Hippocampal formation (tissue), 2 donors: Measurements from ENCODE around the gene CCDC159.
A peak's percentile ranks its signal among the peaks of the same experiment; 100 is the strongest.
"Not testable (repeated sequence)": the region's sequence is repeated elsewhere in the genome, so short reads cannot be mapped to it uniquely, and the experiment has no call there.

Source experiments
- DNase-seq, 2 donors: peaks; one replicate each; lab custom pipeline; 2025; lab: John Stamatoyannopoulos, UW

Gene CCDC159

GRCh38 chr19:11365557-11366117 is 19.3 kb downstream of the CCDC159 start:
- no peak for DNase-seq

DNA sequence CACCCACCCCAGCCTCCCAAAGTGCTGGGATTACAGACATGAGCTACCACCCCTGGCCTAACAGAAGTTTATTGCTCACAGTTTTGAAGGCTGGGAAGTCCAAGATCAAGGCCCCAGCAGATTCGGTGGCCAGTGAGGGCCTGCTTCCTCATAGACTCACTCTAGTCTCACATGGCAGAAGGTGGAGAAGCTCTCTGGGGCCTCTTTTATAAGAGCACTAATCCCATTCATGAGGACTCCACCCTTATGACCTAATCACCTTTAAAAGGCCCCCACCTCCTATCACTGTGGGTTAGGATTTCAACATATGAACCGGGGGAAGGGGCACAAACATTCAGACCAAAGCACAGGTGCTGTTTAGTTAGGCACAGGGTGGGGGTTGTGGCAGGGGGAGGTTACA is 21.2 kb downstream of the CCDC159 start:
- no peak for DNase-seq

GRCh38 chr19:11370744-11371143 is 24.4 kb downstream of the CCDC159 start:
- DNase-seq: no peak

DNA sequence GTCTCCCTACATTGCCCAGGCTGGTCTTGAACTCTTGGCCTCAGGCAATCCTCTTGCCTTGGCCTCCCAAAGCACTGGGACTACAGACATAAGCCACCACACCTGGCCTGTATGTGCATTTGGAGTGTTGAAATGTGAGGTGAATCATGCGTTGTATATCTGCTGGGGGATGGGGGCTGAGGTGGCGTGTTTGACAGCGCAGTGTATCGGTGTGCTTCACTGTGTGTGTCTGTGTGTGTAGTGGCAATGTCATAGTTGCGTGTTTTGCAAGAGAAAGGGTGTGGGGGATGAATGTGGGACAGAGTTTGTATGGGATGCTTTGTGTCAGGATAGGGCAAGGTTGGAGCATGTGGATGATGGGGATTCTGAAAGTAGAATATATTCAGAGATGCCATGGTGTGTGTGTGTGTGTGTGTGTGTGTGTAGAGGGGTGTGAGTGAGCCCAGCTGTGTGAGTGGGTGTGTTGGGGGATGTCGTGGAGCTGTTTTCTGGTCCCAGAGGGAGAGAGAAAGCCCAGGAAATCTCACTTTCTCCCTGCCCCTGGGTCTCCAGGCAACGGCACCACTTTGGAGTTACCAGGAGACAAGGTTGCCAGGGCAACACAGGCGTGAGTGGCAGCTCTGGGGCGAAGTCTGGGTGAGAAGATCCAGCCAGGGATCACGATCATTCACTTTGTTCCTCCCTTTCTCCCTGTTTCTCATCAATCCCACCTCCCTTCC is 27.0 kb downstream of the CCDC159 start:
- peak; percentile 29 to 54 for DNase-seq

GRCh38 chr19:11373885-11374432 is 27.6 kb downstream of the CCDC159 start:
- no peak for DNase-seq

GRCh38 chr19:11374433-11375142 is 28.3 kb downstream of the CCDC159 start, which contains the start of gene SWSAP1:
SWSAP1 (plus strand) TSS chr19:11374666; CDS start chr19:11374681, 15 bp downstream.
- peak; percentile 99 to 100 for DNase-seq

- peak in 1 of 2 donors; percentile 65 for DNase-seq
These were observed 29.0 kb downstream of the CCDC159 start for GRCh38 chr19:11375143-11375948.

DNA sequence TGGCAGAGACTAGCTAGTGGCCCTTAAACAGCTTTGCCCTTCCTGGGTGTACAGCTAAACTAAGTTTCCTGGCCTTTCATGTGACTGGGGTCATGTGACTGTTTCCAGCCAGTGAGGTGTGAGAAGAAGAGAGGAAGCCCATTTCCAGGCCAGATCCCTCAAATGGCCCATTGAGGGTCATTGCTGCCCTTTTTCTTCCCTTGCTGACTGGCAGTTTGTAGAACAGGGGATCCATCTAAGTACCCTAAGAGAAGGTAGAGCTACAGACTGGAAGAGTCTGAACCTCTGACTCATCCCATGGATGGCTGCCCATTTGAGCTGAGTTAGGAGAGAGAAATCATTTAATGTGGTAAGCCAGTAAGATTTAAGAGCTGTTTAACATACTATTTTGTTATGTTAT is 30.9 kb downstream of the CCDC159 start:
- DNase-seq: peak in 1 of 2 donors; percentile 36

GRCh38 chr19:11377756-11378155 is 31.4 kb downstream of the CCDC159 start:
- no peak for DNase-seq

- peak in 1 of 2 donors; percentile 36 for DNase-seq
These were observed 32.2 kb downstream of the CCDC159 start for GRCh38 chr19:11378319-11379189.

GRCh38 chr19:11379269-11379845 is 33.0 kb downstream of the CCDC159 start:
- not testable (repeated sequence) for DNase-seq

GRCh38 chr19:11379857-11380350 is 33.6 kb downstream of the CCDC159 start:
- DNase-seq: no peak

- peak; percentile 87 to 95 for DNase-seq
These were observed 34.6 kb downstream of the CCDC159 start for GRCh38 chr19:11380653-11381537.

DNA sequence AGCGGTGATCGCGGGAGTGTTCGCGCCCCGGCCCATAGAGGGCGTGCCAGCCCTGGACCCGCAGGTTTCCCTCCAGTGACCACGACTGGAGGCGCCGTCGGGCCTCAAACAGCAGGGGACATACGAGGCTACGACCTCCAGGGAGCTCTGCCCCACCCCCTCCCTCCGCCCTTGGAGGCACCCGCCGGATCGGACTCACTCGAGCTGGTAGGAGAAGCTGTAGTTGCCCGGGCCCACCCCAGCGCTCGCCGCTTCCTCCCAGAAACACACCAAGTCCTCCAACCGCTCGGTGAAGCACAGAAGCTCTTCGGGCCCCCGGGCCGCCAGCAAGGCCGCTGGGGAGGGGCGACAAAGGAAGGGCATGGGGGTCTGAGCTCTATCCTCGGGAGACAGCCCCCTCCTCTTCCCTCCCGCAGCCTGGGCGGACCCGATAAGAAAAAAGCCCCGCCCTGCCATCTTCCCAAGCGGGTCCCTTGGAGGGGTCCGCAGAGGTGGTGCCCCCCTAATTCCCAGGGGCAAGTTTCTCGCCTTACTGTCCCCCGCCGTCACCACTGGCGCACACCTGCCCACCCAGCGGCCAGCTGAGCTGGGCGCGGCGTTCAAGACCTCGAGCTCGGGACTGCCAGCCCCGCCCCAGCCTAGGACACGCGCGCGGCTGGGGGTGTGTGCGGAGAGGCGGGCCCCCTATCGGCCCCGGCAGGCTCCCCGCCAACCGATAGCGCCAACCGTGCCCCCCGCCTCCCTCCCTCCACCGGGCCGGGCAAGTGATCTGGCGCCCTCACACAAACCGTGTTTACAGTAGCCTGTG is 36.8 kb downstream of the CCDC159 start:
- DNase-seq: no peak

- no peak for DNase-seq
These were observed 37.4 kb downstream of the CCDC159 start for GRCh38 chr19:11383706-11384048.

DNA sequence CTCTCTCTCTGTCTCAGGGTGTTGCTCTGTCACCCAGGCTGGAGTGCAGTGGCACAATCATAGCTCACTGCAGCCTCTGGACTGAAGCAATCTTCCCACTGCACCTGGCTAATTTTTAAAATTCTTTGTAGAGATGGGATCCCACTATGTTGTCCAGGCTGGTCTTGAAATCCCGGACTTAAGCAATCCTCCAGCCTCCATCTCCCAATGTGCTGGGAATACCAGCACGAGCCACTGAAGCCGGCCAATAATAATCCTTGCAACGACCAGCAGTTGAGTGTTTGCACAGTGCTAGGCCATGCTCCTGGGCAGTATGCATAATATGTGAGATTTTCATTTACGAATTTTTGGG is 38.4 kb downstream of the CCDC159 start:
- DNase-seq: no peak

GRCh38 chr19:11387162-11388034 is 41.1 kb downstream of the CCDC159 start:
- no peak for DNase-seq

- no peak for DNase-seq
These were observed 44.0 kb downstream of the CCDC159 start for GRCh38 chr19:11390359-11390758.
